ENCODE measurements around the gene NCEH1. TPM values are rescaled to one million over a fixed set of nuclear protein-coding genes. Genes with fewer than 3 reads are reported as not detected.

Gene NCEH1
- total and polyA plus RNA-seq, 7 donors: 1.6 to 12.8 (median 3.2) TPM

DNA sequence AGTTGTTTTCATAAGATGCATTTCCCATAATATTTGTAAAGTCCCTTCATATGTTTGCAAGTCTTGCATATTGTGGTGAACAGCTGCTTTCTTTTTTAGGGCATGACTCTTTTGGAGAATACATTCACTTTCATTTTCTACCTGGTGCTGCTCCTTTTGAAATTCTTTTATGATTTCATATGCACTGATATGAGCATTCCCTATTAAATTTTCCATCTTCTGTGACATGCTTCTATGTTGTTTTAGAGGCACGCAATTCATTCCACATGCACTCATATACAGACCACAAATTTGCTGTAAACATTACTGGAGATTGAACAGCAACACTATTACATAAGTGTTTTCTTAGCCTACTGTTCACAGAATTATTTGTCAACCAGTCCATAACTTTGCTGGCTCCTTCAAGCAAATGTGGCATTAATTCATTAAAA is 94.8 kb downstream of the NCEH1 start:
- Histone ChIP-seq H3K27ac (no peak overlapping the region), H3K4me3 (no peak overlapping the region), H3K9me3 (no peaks in the 10 kb centered on the region), H3K4me1 (peaks cover 0 to 10% (median 3%) of the 10 kb centered on the region in 4 donors), H3K27me3 (no peaks in the 10 kb centered on the region), H3K36me3 (no peaks in the 10 kb centered on the region)
- no peak for DNase-seq
- WGBS, 2 donors: 13 to 31% methylated on average over 1 of the region's 1 CpG
- intact Hi-C loops (cut with DNase I): no loop called here
- TF ChIP-seq, protein P1, sequence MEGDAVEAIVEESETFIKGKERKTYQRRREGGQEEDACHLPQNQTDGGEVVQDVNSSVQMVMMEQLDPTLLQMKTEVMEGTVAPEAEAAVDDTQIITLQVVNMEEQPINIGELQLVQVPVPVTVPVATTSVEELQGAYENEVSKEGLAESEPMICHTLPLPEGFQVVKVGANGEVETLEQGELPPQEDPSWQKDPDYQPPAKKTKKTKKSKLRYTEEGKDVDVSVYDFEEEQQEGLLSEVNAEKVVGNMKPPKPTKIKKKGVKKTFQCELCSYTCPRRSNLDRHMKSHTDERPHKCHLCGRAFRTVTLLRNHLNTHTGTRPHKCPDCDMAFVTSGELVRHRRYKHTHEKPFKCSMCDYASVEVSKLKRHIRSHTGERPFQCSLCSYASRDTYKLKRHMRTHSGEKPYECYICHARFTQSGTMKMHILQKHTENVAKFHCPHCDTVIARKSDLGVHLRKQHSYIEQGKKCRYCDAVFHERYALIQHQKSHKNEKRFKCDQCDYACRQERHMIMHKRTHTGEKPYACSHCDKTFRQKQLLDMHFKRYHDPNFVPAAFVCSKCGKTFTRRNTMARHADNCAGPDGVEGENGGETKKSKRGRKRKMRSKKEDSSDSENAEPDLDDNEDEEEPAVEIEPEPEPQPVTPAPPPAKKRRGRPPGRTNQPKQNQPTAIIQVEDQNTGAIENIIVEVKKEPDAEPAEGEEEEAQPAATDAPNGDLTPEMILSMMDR (IDR thresholded peaks at IDR 0.05): no peak
- TF ChIP-seq POLR2A (IDR thresholded peaks at IDR 0.05) (no peak), EP300 (IDR thresholded peaks at IDR 0.05) (no peak), POLR2AphosphoS5 (IDR thresholded peaks at IDR 0.05) (no peak)

DNA sequence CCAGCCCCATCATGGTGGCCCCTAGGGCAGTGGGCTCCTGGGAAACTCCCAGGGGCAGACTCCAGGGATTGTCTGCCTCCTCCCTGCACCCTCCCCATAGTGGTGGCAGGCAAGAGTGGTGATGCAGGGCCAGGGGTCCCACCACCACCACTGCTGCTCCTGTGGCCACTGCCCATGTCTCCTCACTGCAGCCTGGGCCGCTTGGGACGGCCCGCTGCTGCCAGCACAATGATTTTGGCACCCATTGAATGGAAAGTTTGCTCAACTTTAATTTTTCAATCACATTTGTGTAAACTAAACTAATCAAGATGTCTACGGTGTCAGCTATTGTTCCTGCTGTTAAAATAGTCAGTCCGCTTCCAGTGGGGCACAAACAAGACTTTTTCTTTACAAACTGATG is 95.6 kb downstream of the NCEH1 start:
- no peaks in the 10 kb centered on the region for H3K36me3 ChIP-seq
- TF ChIP-seq EP300 (IDR thresholded peaks at IDR 0.05): no peak
- DNase-seq: no peak
- H3K4me3 ChIP-seq: no peak overlapping the region
- H3K27ac ChIP-seq: no peak overlapping the region
- intact Hi-C loops (cut with DNase I): no loop called here
- no peaks in the 10 kb centered on the region for H3K9me3 ChIP-seq
- WGBS, 2 donors: 77 to 83% methylated on average over 5 of the region's 5 CpGs
- no peaks in the 10 kb centered on the region for H3K27me3 ChIP-seq
- H3K4me1 ChIP-seq: peaks cover 0 to 10% (median 3%) of the 10 kb centered on the region in 4 donors

DNA sequence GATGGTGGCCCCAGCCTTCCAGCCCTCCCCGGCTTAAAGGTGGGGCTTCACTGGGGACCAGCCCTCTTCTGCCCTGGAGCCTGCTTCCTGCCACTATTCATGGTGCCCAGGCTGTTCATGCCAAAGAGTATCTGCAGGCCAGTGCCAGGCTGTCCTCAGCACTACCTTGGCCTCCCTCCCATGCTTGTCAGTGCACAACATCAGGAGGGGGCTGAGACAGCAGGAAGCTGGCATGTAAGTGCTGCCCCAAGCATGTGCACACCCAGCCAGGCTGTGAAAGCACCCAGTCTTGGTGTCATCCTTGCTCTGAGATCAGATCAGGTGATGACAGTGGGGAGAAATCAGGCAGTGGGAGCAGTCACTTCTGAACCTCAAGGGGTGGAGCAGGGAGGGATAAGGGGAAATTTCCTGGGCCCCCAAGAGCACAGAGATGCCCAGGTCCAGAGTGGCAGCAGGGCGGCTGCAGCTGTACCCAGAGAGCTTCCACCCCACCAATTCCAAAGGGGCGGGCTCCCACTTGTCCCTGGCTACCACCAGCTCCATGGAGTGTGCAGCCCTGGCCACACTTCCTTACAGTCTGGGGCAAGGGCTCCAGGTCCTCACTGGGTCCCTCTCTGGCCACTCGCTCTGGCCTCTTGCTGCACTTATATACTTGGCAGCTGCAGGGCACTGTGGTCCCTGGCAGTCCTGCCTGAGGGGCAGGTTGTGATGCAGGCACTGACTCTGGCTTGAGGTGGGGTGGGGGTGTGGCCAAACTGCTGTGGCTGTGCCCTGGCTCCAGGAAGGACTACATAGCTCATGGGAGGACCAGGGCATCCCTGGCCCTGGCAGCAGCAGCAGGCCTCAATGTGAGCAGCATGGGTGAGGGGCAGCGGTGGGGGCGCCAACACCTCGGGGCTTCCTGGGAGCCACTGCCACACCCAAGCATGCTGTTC is 96.3 kb downstream of the NCEH1 start:
- intact Hi-C loops (cut with DNase I): no loop called here
- no peak for DNase-seq
- WGBS, 2 donors: 87 to 94% methylated on average over 7 of the region's 7 CpGs
- Histone ChIP-seq H3K4me1 (peaks cover 0 to 10% (median 3%) of the 10 kb centered on the region in 4 donors), H3K9me3 (no peaks in the 10 kb centered on the region), H3K27ac (no peak overlapping the region), H3K4me3 (no peak overlapping the region), H3K27me3 (no peaks in the 10 kb centered on the region), H3K36me3 (no peaks in the 10 kb centered on the region)
- TF ChIP-seq, protein P1 (IDR thresholded peaks at IDR 0.05): no peak
- no peak for TF ChIP-seq POLR2A (IDR thresholded peaks at IDR 0.05)
- TF ChIP-seq EP300 (IDR thresholded peaks at IDR 0.05): no peak
- TF ChIP-seq POLR2AphosphoS5 (IDR thresholded peaks at IDR 0.05): no peak

DNA sequence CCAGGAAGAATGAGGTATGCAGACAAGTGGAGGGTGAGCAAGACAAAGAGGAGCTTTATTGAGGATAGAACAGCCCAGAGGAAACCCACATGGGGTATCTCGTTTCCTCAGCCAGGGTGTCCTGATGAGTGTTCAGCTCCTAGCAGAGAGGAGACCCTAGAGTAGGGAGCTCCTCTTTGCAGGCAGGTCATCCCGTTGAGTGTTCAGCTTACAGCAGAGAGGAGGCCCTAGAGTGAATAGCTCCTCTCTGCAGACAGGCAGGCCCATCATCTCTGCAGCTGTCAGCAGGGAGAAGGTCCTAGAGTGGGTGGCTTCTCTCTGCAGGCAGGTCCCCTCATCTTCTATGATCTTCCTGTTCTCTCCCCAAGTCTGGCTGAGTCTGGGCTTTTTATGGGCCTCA is 97.0 kb downstream of the NCEH1 start:
- Histone ChIP-seq H3K36me3 (no peaks in the 10 kb centered on the region), H3K9me3 (no peaks in the 10 kb centered on the region), H3K4me1 (peaks cover 0 to 10% (median 3%) of the 10 kb centered on the region in 4 donors), H3K4me3 (no peak overlapping the region), H3K27ac (no peak overlapping the region), H3K27me3 (no peaks in the 10 kb centered on the region)
- 97 to 98% methylated on average over 2 of the region's 2 CpGs for WGBS, 2 donors
- intact Hi-C loops (cut with DNase I): no loop called here
- TF ChIP-seq POLR2A (IDR thresholded peaks at IDR 0.05): no peak
- TF ChIP-seq POLR2AphosphoS5 (IDR thresholded peaks at IDR 0.05): no peak
- no peak for TF ChIP-seq EP300 (IDR thresholded peaks at IDR 0.05)
- TF ChIP-seq, protein P1 (IDR thresholded peaks at IDR 0.05): no peak
- DNase-seq: no peak

DNA sequence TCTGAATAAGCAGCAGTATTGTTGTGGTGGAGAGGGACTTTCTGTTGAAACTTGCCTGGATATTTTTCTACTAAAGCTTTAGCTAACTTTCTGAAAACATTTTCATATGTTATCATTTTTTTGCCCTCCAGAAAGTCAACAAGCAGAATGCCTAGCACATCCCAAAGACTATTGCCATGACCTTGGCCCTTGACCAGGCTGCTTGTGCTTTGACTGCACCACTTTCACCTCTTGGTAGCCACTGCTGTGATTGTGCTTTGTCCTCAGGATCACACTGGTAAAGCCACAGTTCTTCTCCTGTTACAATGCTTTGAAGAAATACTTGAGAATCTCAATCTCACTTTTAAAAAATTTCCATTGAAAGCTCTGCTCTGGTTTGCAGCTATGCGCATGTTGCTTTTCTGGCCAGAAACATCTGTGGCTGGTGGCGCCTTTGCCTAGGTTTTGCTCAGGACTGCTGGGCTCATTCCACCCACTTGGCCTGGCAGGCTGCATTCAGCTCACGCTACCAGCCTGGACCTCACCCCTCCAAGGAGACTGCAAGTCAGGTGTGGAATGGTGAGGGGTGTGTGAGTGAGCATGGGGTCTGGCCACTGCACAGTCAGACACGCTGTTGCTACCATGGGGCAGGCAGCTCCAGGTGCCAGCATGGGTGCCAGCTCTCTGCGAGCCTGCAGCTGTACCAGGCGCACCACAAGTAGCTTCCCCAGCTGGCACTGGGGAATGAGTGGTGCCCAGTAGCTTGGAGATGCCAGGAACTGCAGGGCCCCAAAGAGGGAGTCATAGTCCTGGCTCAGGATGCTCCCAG is 97.8 kb downstream of the NCEH1 start:
- no peak for DNase-seq
- 97 to 98% methylated on average over 6 of the region's 6 CpGs for WGBS, 2 donors
- Histone ChIP-seq H3K9me3 (no peaks in the 10 kb centered on the region), H3K27ac (no peak overlapping the region), H3K36me3 (no peaks in the 10 kb centered on the region), H3K4me1 (peaks cover 0 to 10% (median 3%) of the 10 kb centered on the region in 4 donors), H3K27me3 (no peaks in the 10 kb centered on the region), H3K4me3 (no peak overlapping the region)
- intact Hi-C loops (cut with DNase I): no loop called here
- no peak for TF ChIP-seq EP300 (IDR thresholded peaks at IDR 0.05)
- TF ChIP-seq, protein P1 (IDR thresholded peaks at IDR 0.05): no peak
- no peak for TF ChIP-seq POLR2A (IDR thresholded peaks at IDR 0.05)
- TF ChIP-seq POLR2AphosphoS5 (IDR thresholded peaks at IDR 0.05): no peak

Data from sigmoid colon (tissue), 7 donors.